Endothelial cell of umbilical vein (primary cell): ENCODE results near the gene MESP1. TPM values are rescaled to one million over a fixed set of nuclear protein-coding genes. Genes with fewer than 3 reads are reported as not detected.

Source experiments
- BruUV-seq: library from RNA; stranded (reverse); fragments of 400-500 nt; replicated peaks from 2 replicates; lab custom pipeline; 2021; lab: Mats Ljungman, UMichigan
- CTCF ChIA-PET: fragments of 300-600, 350-600 bp; sonication (Branson Sonifier 250); formaldehyde crosslinking; loops from one replicate; lab custom pipeline; 2021; ENCODE audit warnings: antibody characterized with exemption, inconsistent platforms; lab: Charles Lee
- POLR2A ChIA-PET: fragments of 300-600, 350-600 bp; sonication (Branson Sonifier 250); formaldehyde crosslinking; loops from one replicate; lab custom pipeline; 2021; ENCODE audit warnings: antibody characterized with exemption, inconsistent platforms; lab: Charles Lee
- DNase-seq: peaks from one replicate; pipeline ENCODE4 v3.0.0-alpha.2; 2011; ENCODE audit warnings: low read depth, low spot score
- FAIRE-seq: peaks from 2 replicates; lab custom pipeline; 2011; peaks lifted over from hg19 to GRCh38; lab: Jason Lieb, UNC
- H2AFZ ChIP-seq: 2 replicates; pipeline ENCODE4 v1.6.0; 2012; ENCODE audit warnings: low read depth, low read length, control low read depth, inconsistent platforms
- H3K27ac ChIP-seq: 2 replicates; pipeline ENCODE4 v1.5.1; 2011; ENCODE audit warnings: low read depth, mild to moderate bottlenecking, control low read depth, low read length, moderate library complexity; ENCODE audit not compliant: insufficient read depth
- H3K27me3 ChIP-seq, 2 experiments: 2 replicates each; pipeline versions ENCODE4 v1.6.0 to v1.6.1; 2011; ENCODE audit warnings: low read length in 2 of 2, mixed read lengths in 1 of 2; ENCODE audit not compliant: control insufficient read depth in 2 of 2, insufficient read depth in 2 of 2
- H3K36me3 ChIP-seq, 2 experiments: 2 replicates in 1 of 2; 3 replicates in 1 of 2; pipeline ENCODE4 v1.5.1; 2011; ENCODE audit warnings: low read length in 2 of 2, mild to moderate bottlenecking in 1 of 2, moderate library complexity in 1 of 2; ENCODE audit not compliant: control insufficient read depth in 2 of 2, insufficient read depth in 2 of 2; ENCODE audit errors: extremely low read depth in 1 of 2
- H3K4me1 ChIP-seq: 3 replicates; pipeline ENCODE4 v1.5.1; 2011; ENCODE audit warnings: mild to moderate bottlenecking, low read length; ENCODE audit not compliant: control insufficient read depth, insufficient read depth; ENCODE audit errors: extremely low read depth
- H3K4me2 ChIP-seq: 2 replicates; pipeline ENCODE4 v1.6.1; 2011; ENCODE audit warnings: low read length, control low read depth, mixed read lengths; ENCODE audit not compliant: insufficient read depth
- H3K4me3 ChIP-seq, 3 experiments: fragments of 200-600 bp in 1 of 3; sonication (generic), shearing (Covaris generic) in 1 of 3; replicated peaks in 1 of 3; 2 replicates each; pipeline ENCODE4 v1.5.1; 2011 to 2016; ENCODE audit warnings: control low read depth in 3 of 3, low read length in 3 of 3, mild to moderate bottlenecking in 2 of 3, inconsistent platforms in 1 of 3, low read depth in 1 of 3, moderate library complexity in 1 of 3; ENCODE audit not compliant: insufficient read depth in 1 of 3
- H3K79me2 ChIP-seq: 2 replicates; pipeline ENCODE4 v1.6.0; 2012; ENCODE audit warnings: low read length, inconsistent platforms; ENCODE audit not compliant: control insufficient read depth, insufficient read depth
- H3K9ac ChIP-seq: replicated peaks from 2 replicates; pipeline ENCODE3; 2011; ENCODE audit warnings: low read length, control low read depth; ENCODE audit not compliant: insufficient read depth; ENCODE audit errors: extremely low read depth
- H3K9me1 ChIP-seq: replicated peaks from 3 replicates; pipeline ENCODE4 v1.6.0; 2011; ENCODE audit warnings: mild to moderate bottlenecking, low read length; ENCODE audit not compliant: control insufficient read depth, insufficient read depth; ENCODE audit errors: extremely low read depth
- H3K9me3 ChIP-seq: replicated peaks from 2 replicates; pipeline ENCODE4 v1.5.1; 2012; ENCODE audit warnings: low read length, inconsistent platforms; ENCODE audit not compliant: control insufficient read depth, insufficient read depth
- H4K20me1 ChIP-seq: replicated peaks from 2 replicates; pipeline ENCODE3; 2011; ENCODE audit warnings: mild to moderate bottlenecking, low read length; ENCODE audit not compliant: control insufficient read depth, insufficient read depth; ENCODE audit errors: extremely low read depth
- EZH2 ChIP-seq: IDR thresholded peaks from 2 replicates; pipeline ENCODE4 v1.6.1; 2012; ENCODE audit warnings: borderline replicate concordance, low read depth, mild to moderate bottlenecking, moderate library complexity, low read length, inconsistent platforms; ENCODE audit not compliant: severe bottlenecking
- FOS ChIP-seq: IDR thresholded peaks from 2 replicates; pipeline ENCODE4 v1.6.1; 2011; ENCODE audit warnings: mild to moderate bottlenecking, low read length, moderate library complexity, borderline replicate concordance; ENCODE audit not compliant: insufficient read depth
- GATA2 ChIP-seq: IDR thresholded peaks from 2 replicates; pipeline ENCODE4 v1.7.0; 2011; ENCODE audit warnings: low read depth, mild to moderate bottlenecking, moderate library complexity, mixed read lengths, low read length; ENCODE audit not compliant: insufficient read length, insufficient read depth
- JUN ChIP-seq: IDR thresholded peaks from 2 replicates; pipeline ENCODE4 v1.6.1; 2011; ENCODE audit warnings: borderline replicate concordance, low read depth; ENCODE audit not compliant: insufficient read length, insufficient read depth
- MYC ChIP-seq: IDR thresholded peaks from one replicate; pipeline ENCODE4 v1.6.1; 2011; ENCODE audit warnings: mild to moderate bottlenecking, low read depth, low read length
- POLR2A ChIP-seq: IDR thresholded peaks from 2 replicates; pipeline ENCODE4 v1.6.1; 2012; ENCODE audit warnings: low read depth, mild to moderate bottlenecking, control low read depth, low read length
- POLR2AphosphoS5 ChIP-seq: IDR thresholded peaks from 2 replicates; pipeline ENCODE4 v1.6.1; 2012; ENCODE audit warnings: low read depth, mild to moderate bottlenecking, control low read depth, low read length, moderate library complexity; ENCODE audit not compliant: insufficient read depth
- dilution Hi-C: fragments of 300-500 bp; cut with MboI; formaldehyde crosslinking; loops from one replicate; pipeline ENCODE4 v1.15.0; 2019; ENCODE audit warnings: low sequenced_read_pairs; ENCODE audit not compliant: extremely low pct_ligation_motif_present
- intact Hi-C: fragments of 100-400 bp; cut with micrococcal nuclease; formaldehyde crosslinking; loops from one replicate; pipeline ENCODE4 v1.10.0; 2022
- polyA plus RNA-seq, 4 experiments: library from polyadenylated mRNA; depleted of rRNA in 3 of 4; stranded (reverse) in 3 of 4; unstranded in 1 of 4; fragments of >200 nt; gene quantifications; 2 replicates each; pipeline versions ENCODE4 v1.2.1 to v1.2.3, GENCODE V29; 2011 to 2012; ENCODE audit warnings: missing spikeins in 1 of 4
- total RNA-seq: library from RNA; stranded (reverse); gene quantifications from 2 replicates; pipeline ENCODE4 v1.2.3, GENCODE V29; 2021
- TF ChIP-seq, protein P1 (sequence below): IDR thresholded peaks from 2 replicates; pipeline ENCODE4 v1.6.1; 2011; ENCODE audit not compliant: insufficient read depth, insufficient read length
- TF ChIP-seq, protein P2 (sequence below), 2 donors: IDR thresholded peaks; 1 replicate in 1 of 2; 2 replicates in 1 of 2; pipeline ENCODE4 v1.5.1; 2011; ENCODE audit warnings: low read length in 2 of 2, mild to moderate bottlenecking in 2 of 2, moderate library complexity in 2 of 2, control low read depth in 1 of 2, inconsistent platforms in 1 of 2, low read depth in 1 of 2; ENCODE audit not compliant: insufficient read depth in 1 of 2; ENCODE audit errors: extremely low read depth in 1 of 2

Gene MESP1
- total and polyA plus RNA-seq, 2 donors (not counting 3 experiments of a cell fraction or from before 2014, with no cell fraction given), result 0.68 to 1.7 TPM

DNA sequence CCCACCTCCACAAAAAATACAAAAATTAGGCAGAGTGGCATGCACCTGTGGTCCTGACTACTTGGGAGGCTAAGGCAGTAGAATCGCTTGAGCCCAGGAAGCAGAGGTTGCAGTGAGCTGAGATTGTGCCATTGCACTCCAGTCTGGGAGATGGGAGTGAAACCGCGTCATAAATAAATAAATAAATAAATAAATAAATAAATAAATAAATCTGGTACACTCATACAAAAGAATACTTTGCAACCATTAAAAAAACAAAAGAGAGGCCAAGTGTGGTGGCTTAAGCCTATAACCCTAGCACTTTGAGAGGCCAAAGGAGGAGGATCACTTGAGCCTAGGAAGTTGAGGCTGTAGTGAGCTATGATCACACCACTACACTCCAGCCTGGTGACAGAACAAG lies 28.0 kb downstream of the MESP1 start:
- Histone ChIP-seq H3K27me3 (peaks cover 8 to 15% of the 10 kb centered on the region in 2 experiments), H3K9ac (no peak overlapping the region), H3K4me3 (no peak overlapping the region), H3K79me2 (no peaks in the 10 kb centered on the region), H3K4me1 (no peaks in the 10 kb centered on the region), H3K36me3 (no peaks in the 10 kb centered on the region), H3K9me3 (no peaks in the 10 kb centered on the region), H4K20me1 (no peaks in the 10 kb centered on the region), H3K27ac (no peak overlapping the region), H3K4me2 (no peak overlapping the region), H3K9me1 (no peaks in the 10 kb centered on the region), H2AFZ (no peak overlapping the region)
- ChIA-PET CTCF (interaction anchor here (1.2 kb wide), 1 partner anchor 17 kb away, joined by 6 read pairs; no protein-coding TSS in a partner anchor), POLR2A (no interaction called here)
- TF ChIP-seq MYC, result no peak
- no peak for TF ChIP-seq EZH2
- TF ChIP-seq, protein P1, sequence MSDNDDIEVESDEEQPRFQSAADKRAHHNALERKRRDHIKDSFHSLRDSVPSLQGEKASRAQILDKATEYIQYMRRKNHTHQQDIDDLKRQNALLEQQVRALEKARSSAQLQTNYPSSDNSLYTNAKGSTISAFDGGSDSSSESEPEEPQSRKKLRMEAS, result no peak
- BruUV-seq, result no TSS peak
- FAIRE-seq, result no peak
- no peak for DNase-seq
- dilution Hi-C loops, result no loop called here
- intact Hi-C loops, result no loop called here

DNA sequence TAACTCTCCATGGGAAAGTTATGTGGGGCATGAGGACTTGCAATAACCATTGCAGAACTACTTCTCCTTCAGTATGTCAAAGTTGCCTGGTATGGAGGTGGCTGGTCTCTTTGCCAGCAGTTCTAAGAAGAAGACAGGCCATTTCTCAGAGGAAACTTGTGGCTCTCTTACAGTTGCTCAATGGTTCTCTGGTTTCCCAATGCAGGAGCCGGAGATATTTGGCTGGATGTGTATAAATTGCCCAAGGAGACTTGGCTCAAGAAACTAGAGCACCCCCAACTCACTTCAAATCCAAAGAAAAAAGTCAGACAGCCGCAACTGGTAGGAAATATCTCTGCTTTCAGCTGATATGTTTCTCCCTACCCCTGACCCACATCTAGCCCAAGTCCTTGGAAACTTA lies 36.3 kb downstream of the MESP1 start:
- Histone ChIP-seq H3K4me2 (no peak overlapping the region), H3K36me3 (no peaks in the 10 kb centered on the region), H3K4me3 (no peak overlapping the region), H3K27me3 (peaks cover 7 to 13% of the 10 kb centered on the region in 2 experiments), H3K9me1 (no peaks in the 10 kb centered on the region), H3K9me3 (no peaks in the 10 kb centered on the region), H2AFZ (no peak overlapping the region), H3K27ac (no peak overlapping the region), H4K20me1 (no peaks in the 10 kb centered on the region), H3K79me2 (no peaks in the 10 kb centered on the region), H3K4me1 (no peaks in the 10 kb centered on the region), H3K9ac (no peak overlapping the region)
- DNase-seq, result no peak
- dilution Hi-C loops (no loop called here), intact Hi-C loops (no loop called here)
- FAIRE-seq, result no peak
- BruUV-seq, result no TSS peak
- POLR2A ChIA-PET, result no interaction called here
- TF ChIP-seq, protein P2, sequence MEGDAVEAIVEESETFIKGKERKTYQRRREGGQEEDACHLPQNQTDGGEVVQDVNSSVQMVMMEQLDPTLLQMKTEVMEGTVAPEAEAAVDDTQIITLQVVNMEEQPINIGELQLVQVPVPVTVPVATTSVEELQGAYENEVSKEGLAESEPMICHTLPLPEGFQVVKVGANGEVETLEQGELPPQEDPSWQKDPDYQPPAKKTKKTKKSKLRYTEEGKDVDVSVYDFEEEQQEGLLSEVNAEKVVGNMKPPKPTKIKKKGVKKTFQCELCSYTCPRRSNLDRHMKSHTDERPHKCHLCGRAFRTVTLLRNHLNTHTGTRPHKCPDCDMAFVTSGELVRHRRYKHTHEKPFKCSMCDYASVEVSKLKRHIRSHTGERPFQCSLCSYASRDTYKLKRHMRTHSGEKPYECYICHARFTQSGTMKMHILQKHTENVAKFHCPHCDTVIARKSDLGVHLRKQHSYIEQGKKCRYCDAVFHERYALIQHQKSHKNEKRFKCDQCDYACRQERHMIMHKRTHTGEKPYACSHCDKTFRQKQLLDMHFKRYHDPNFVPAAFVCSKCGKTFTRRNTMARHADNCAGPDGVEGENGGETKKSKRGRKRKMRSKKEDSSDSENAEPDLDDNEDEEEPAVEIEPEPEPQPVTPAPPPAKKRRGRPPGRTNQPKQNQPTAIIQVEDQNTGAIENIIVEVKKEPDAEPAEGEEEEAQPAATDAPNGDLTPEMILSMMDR (IDR thresholded peaks at IDR 0.05; ENCODE audit: extremely low read depth in 1 of 2, insufficient read depth in 1 of 2, low read depth in 1 of 2, low read length in 2 of 2), result no peak
- TF ChIP-seq EZH2, result no peak
- no peak for TF ChIP-seq POLR2A
- TF ChIP-seq JUN, result no peak
- no peak for TF ChIP-seq GATA2
- no peak for TF ChIP-seq MYC
- no peak for TF ChIP-seq POLR2AphosphoS5
- no peak for TF ChIP-seq FOS
- TF ChIP-seq, protein P1, result no peak
- CTCF ChIA-PET, result no interaction called here
